Measurements from ENCODE around the gene CKM.

The CKM gene

DNA sequence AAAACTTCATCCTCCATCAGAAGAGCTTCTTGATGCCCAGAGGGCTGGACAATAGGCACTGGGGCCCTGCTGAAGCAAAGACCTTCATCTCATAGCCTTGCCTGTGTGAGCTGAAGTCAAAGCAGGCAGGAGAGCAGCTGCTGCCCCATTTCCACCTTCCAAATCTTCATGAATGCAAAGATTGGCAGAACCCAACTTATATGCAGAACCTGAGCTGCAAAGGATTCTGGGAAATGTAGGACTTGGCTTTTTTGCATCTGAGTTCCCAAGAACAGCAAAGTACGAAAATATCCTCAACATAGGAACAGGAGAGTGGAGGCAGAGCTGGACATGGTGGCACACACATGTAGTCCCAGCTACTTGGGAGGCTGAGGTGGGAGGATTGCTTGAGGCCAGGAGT, 30.8 kb downstream of the CKM start:
- H4K91ac ChIP-seq (ENCODE audit: low read length): no peak overlapping the region
- 100% methylated on average over 1 of the region's 1 CpG for WGBS

DNA sequence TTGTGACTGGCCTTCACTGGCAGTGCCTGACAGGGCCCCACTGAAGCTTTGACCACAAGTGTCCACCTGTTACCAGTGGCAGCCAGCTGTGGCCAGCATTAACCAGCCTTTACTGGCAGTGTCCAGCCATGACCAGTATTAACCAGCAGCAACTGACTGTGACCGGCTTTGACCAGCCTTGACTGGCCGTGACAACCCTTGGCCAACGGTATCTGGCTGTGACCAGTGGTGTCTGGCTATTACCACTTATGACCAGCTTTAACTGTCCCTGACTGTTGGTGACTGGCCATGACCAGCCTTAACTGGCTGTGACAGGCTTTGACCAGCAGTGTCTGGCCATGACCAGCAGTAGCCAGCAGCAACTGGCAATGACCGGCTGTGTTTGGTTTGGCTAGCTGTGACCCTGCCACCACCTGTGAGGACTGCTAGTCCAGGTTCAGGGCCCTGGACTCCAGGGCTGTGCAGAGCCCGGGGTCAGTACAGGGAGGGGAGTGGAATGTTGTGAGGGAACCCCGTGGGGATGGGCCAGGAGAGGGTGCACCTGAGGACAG, 32.2 kb downstream of the CKM start:
- Histone ChIP-seq H3K9ac (ENCODE audit: low read length) (no peak overlapping the region), H4K91ac (ENCODE audit: low read length) (no peak overlapping the region), H3K4ac (ENCODE audit: low read depth in 1 of 2, low read length in 2 of 2) (no peak overlapping the region), H3K4me1 (ENCODE audit: control insufficient read depth, insufficient read depth, low read depth, low read length) (peaks cover 5% of the 10 kb centered on the region), H3K18ac (ENCODE audit: low read depth in 1 of 2, low read length in 2 of 2) (no peak overlapping the region), H3K27ac (ENCODE audit: low read length, poor library complexity, severe bottlenecking) (no peak overlapping the region), H3K23ac (ENCODE audit: low read length in 2 of 2) (no peak overlapping the region), H4K8ac (ENCODE audit: low read length) (no peak overlapping the region), H3K14ac (ENCODE audit: low read length in 2 of 2) (no peak overlapping the region), H2BK120ac (ENCODE audit: low read depth, low read length) (no peak overlapping the region), H3K27me3 (ENCODE audit: control insufficient read depth in 1 of 2, insufficient read depth in 1 of 2, low read length in 2 of 2) (no peaks in the 10 kb centered on the region), H3K4me2 (ENCODE audit: low read length, poor library complexity, severe bottlenecking) (no peak overlapping the region), H3K79me1 (replicated peaks; ENCODE audit: low read length, poor library complexity, severe bottlenecking) (no peaks in the 10 kb centered on the region), H3K9me3 (ENCODE audit: control insufficient read depth, low read length) (no peaks in the 10 kb centered on the region), H2BK12ac (ENCODE audit: low read length in 2 of 2) (no peak overlapping the region), H3K36me3 (ENCODE audit: control insufficient read depth in 1 of 2, insufficient read depth in 2 of 2, low read depth in 1 of 2, low read length in 2 of 2) (peaks cover 60 to 70% of the 10 kb centered on the region in 2 experiments), H2BK15ac (ENCODE audit: low read depth, poor library complexity, severe bottlenecking) (no peak overlapping the region), H3K4me3 (ENCODE audit: insufficient read depth in 1 of 2, low read depth in 1 of 2, low read length in 2 of 2) (no peak overlapping the region), H2AK5ac (ENCODE audit: low read length, severe bottlenecking) (no peak overlapping the region), H2BK5ac (ENCODE audit: low read depth, low read length, poor library complexity, severe bottlenecking) (no peak overlapping the region), H2AFZ (ENCODE audit: low read depth, low read length) (no peak overlapping the region)
- 95% methylated on average over 6 of the region's 6 CpGs for WGBS
- DNase-seq: no peak

More for the DNA sequence above, 30.8 kb downstream of the CKM start:
- H3K4ac ChIP-seq (ENCODE audit: low read depth in 1 of 2, low read length in 2 of 2): no peak overlapping the region
- no peak overlapping the region for H2BK5ac ChIP-seq (ENCODE audit: low read depth, low read length, poor library complexity, severe bottlenecking)
- no peak overlapping the region for H3K14ac ChIP-seq (ENCODE audit: low read length in 2 of 2)
- no peak overlapping the region for H2AK5ac ChIP-seq (ENCODE audit: low read length, severe bottlenecking)
- peaks cover 5% of the 10 kb centered on the region for H3K4me1 ChIP-seq (ENCODE audit: control insufficient read depth, insufficient read depth, low read depth, low read length)
- no peak overlapping the region for H2AFZ ChIP-seq (ENCODE audit: low read depth, low read length)
- H3K79me1 ChIP-seq (replicated peaks; ENCODE audit: low read length, poor library complexity, severe bottlenecking): no peaks in the 10 kb centered on the region
- no peak for DNase-seq
- no peak overlapping the region for H3K4me3 ChIP-seq (ENCODE audit: insufficient read depth in 1 of 2, low read depth in 1 of 2, low read length in 2 of 2)
- H3K23ac ChIP-seq (ENCODE audit: low read length in 2 of 2): no peak overlapping the region
- H2BK12ac ChIP-seq (ENCODE audit: low read length in 2 of 2): no peak overlapping the region
- peaks cover 65 to 75% of the 10 kb centered on the region in 2 experiments for H3K36me3 ChIP-seq (ENCODE audit: control insufficient read depth in 1 of 2, insufficient read depth in 2 of 2, low read depth in 1 of 2, low read length in 2 of 2)
- no peak overlapping the region for H3K27ac ChIP-seq (ENCODE audit: low read length, poor library complexity, severe bottlenecking)
- H2BK120ac ChIP-seq (ENCODE audit: low read depth, low read length): no peak overlapping the region
- H3K9ac ChIP-seq (ENCODE audit: low read length): no peak overlapping the region
- no peak overlapping the region for H3K4me2 ChIP-seq (ENCODE audit: low read length, poor library complexity, severe bottlenecking)
- no peak overlapping the region for H4K8ac ChIP-seq (ENCODE audit: low read length)
- no peak overlapping the region for H2BK15ac ChIP-seq (ENCODE audit: low read depth, poor library complexity, severe bottlenecking)
- peaks cover 4% of the 10 kb centered on the region for H3K9me3 ChIP-seq (ENCODE audit: control insufficient read depth, low read length)
- H3K18ac ChIP-seq (ENCODE audit: low read depth in 1 of 2, low read length in 2 of 2): no peak overlapping the region
- no peaks in the 10 kb centered on the region for H3K27me3 ChIP-seq (ENCODE audit: control insufficient read depth in 1 of 2, insufficient read depth in 1 of 2, low read length in 2 of 2)

DNA sequence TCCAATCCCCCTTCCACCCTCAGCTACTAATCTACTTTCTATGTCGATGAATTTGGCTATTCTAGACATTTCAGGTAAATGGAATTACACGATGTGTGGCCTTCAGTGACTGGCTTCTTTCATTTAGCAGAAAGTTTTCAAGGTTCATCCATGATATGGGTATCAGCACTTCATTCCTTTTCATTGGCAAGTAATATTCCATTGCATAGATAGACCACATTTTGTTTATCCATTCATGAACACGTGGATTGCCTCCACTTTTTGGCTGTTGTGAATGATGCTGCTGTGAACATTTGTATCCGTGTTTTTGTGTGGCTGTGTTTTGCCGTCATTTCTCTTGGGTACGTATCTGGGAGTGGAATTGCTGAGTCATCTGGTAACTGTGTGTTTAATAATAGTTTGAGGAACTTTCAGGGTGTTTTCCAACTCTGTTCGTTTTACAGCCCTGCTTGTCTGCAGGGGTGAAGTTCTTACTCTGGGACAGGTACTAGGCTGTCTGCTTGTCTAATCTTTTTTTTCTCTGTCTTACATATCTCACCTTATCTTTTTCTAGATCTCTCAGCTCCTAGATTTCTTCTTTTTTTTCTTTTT, 39.1 kb downstream of the CKM start:
- Histone ChIP-seq H3K23ac (ENCODE audit: low read length in 2 of 2) (no peak overlapping the region), H2AK5ac (ENCODE audit: low read length, severe bottlenecking) (no peak overlapping the region), H2BK12ac (ENCODE audit: low read length in 2 of 2) (no peak overlapping the region), H4K91ac (ENCODE audit: low read length) (no peak overlapping the region), H3K79me1 (replicated peaks; ENCODE audit: low read length, poor library complexity, severe bottlenecking) (peaks cover 2% of the 10 kb centered on the region), H3K36me3 (ENCODE audit: control insufficient read depth in 1 of 2, insufficient read depth in 2 of 2, low read depth in 1 of 2, low read length in 2 of 2) (peaks cover 62 to 67% of the 10 kb centered on the region in 2 experiments), H3K14ac (ENCODE audit: low read length in 2 of 2) (no peak overlapping the region), H2BK120ac (ENCODE audit: low read depth, low read length) (no peak overlapping the region), H2BK15ac (ENCODE audit: low read depth, poor library complexity, severe bottlenecking) (no peak overlapping the region), H3K4me2 (ENCODE audit: low read length, poor library complexity, severe bottlenecking) (no peak overlapping the region), H3K27me3 (ENCODE audit: control insufficient read depth in 1 of 2, insufficient read depth in 1 of 2, low read length in 2 of 2) (no peaks in the 10 kb centered on the region), H3K4me3 (ENCODE audit: insufficient read depth in 1 of 2, low read depth in 1 of 2, low read length in 2 of 2) (no peak overlapping the region), H3K4ac (ENCODE audit: low read depth in 1 of 2, low read length in 2 of 2) (no peak overlapping the region), H2AFZ (ENCODE audit: low read depth, low read length) (no peak overlapping the region), H2BK5ac (ENCODE audit: low read depth, low read length, poor library complexity, severe bottlenecking) (no peak overlapping the region), H4K8ac (ENCODE audit: low read length) (no peak overlapping the region), H3K18ac (ENCODE audit: low read depth in 1 of 2, low read length in 2 of 2) (no peak overlapping the region), H3K27ac (ENCODE audit: low read length, poor library complexity, severe bottlenecking) (no peak overlapping the region), H3K9ac (ENCODE audit: low read length) (no peak overlapping the region), H3K9me3 (ENCODE audit: control insufficient read depth, low read length) (no peaks in the 10 kb centered on the region), H3K4me1 (ENCODE audit: control insufficient read depth, insufficient read depth, low read depth, low read length) (no peaks in the 10 kb centered on the region)
- no peak for DNase-seq
- 69% methylated on average over 7 of the region's 7 CpGs for WGBS

DNA sequence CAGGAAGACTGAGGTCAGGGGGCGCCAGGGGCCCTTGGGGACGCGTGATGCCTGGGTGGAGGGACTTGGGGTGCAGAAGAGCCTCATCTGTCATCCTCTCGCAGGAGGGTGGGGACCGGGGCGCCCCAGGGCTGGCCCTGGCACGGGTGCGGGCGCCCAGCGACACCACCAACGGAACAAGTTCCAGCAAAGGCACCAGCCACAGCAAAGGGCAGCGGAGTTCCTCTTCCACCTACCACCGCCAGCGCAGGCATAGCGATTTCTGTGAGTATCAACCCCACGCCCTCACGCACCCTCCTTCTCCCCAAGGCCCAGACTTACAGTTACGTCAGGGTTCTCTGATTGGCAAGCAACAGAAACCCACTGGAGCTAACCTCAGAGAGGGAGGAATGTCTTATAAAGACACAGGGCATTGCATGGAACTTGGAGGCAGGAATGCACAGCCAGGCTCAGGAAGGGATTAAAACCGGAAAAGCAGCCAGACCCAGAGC, 42.2 kb downstream of the CKM start:
- DNase-seq: no peak
- Histone ChIP-seq H3K27ac (ENCODE audit: low read length, poor library complexity, severe bottlenecking) (no peak overlapping the region), H2BK12ac (ENCODE audit: low read length in 2 of 2) (no peak overlapping the region), H3K4me3 (ENCODE audit: insufficient read depth in 1 of 2, low read depth in 1 of 2, low read length in 2 of 2) (no peak overlapping the region), H4K8ac (ENCODE audit: low read length) (no peak overlapping the region), H3K4ac (ENCODE audit: low read depth in 1 of 2, low read length in 2 of 2) (no peak overlapping the region), H4K91ac (ENCODE audit: low read length) (no peak overlapping the region), H3K36me3 (ENCODE audit: control insufficient read depth in 1 of 2, insufficient read depth in 2 of 2, low read depth in 1 of 2, low read length in 2 of 2) (peaks cover 64 to 71% of the 10 kb centered on the region in 2 experiments), H2AFZ (ENCODE audit: low read depth, low read length) (no peak overlapping the region), H2BK15ac (ENCODE audit: low read depth, poor library complexity, severe bottlenecking) (no peak overlapping the region), H3K9me3 (ENCODE audit: control insufficient read depth, low read length) (no peaks in the 10 kb centered on the region), H3K9ac (ENCODE audit: low read length) (no peak overlapping the region), H3K4me1 (ENCODE audit: control insufficient read depth, insufficient read depth, low read depth, low read length) (peaks cover 2% of the 10 kb centered on the region), H3K27me3 (ENCODE audit: control insufficient read depth in 1 of 2, insufficient read depth in 1 of 2, low read length in 2 of 2) (no peaks in the 10 kb centered on the region), H3K14ac (ENCODE audit: low read length in 2 of 2) (no peak overlapping the region), H2BK120ac (ENCODE audit: low read depth, low read length) (no peak overlapping the region), H2BK5ac (ENCODE audit: low read depth, low read length, poor library complexity, severe bottlenecking) (no peak overlapping the region), H2AK5ac (ENCODE audit: low read length, severe bottlenecking) (no peak overlapping the region), H3K4me2 (ENCODE audit: low read length, poor library complexity, severe bottlenecking) (no peak overlapping the region), H3K23ac (ENCODE audit: low read length in 2 of 2) (no peak overlapping the region), H3K18ac (ENCODE audit: low read depth in 1 of 2, low read length in 2 of 2) (no peak overlapping the region), H3K79me1 (replicated peaks; ENCODE audit: low read length, poor library complexity, severe bottlenecking) (peaks cover 10% of the 10 kb centered on the region)
- WGBS: 96% methylated on average over 19 of the region's 19 CpGs
